Tibial nerve (tissue), 4 donors: ENCODE results near the gene ZNF175.

Source experiments
- EP300 ChIP-seq, 2 donors: sonication (generic); formaldehyde crosslinking; IDR thresholded peaks; one replicate each; pipeline ENCODE4 v1.6.1; 2017; ENCODE audit warnings: antibody characterized with exemption in 2 of 2, mild to moderate bottlenecking in 1 of 2
- POLR2A ChIP-seq, 2 donors: fragments of 450-650 bp; IDR thresholded peaks; one replicate each; pipeline ENCODE4 v1.6.1; 2017; ENCODE audit warnings: antibody characterized with exemption in 2 of 2, mild to moderate bottlenecking in 2 of 2, moderate library complexity in 2 of 2
- TF ChIP-seq, protein P1 (sequence below), 5 experiments: fragments of 200-600 bp in 3 of 5; fragments of 450-650 bp in 2 of 5; sonication (generic) in 3 of 5; IDR thresholded peaks; one replicate each; pipeline ENCODE4 v1.5.1; 2016 to 2019; ENCODE audit warnings: antibody characterized with exemption in 5 of 5, mild to moderate bottlenecking in 3 of 5, moderate library complexity in 2 of 5

DNA sequence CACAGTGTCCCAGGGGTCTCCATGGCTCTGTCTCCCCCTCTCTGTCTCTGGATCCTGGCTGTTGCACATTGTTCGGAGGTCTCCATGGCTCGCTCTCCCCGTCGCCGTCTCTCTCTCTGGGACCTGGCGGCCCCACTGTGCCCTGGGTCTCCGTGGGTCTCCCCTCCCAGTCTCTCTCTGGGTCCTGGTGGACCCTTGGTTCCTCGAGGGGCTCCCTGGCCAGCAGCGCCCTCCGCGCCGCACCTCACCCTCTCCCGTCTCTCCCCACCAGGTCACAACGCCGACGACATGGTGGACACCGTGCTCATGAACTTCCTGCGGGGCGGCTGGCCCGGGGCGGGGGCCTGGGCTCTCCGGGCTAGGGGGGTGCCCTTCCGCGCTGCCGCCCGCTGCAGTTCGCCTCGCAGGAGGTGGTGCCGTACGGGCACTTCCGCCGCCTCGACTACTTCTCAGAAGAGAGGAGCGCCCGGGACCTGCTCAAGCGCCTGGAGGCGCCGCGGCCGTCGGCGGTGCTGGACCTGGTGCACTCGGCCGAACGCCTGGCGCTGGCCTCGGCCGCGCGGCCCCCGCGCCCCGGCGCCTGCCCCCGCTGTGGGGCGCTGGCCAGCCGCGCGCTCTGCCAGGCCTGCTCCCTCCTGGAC, 30.0 kb downstream of the ZNF175 start:
- TF ChIP-seq EP300 (IDR thresholded peaks at IDR 0.05) (no peak), POLR2A (IDR thresholded peaks at IDR 0.05) (no peak)
- TF ChIP-seq, protein P1, sequence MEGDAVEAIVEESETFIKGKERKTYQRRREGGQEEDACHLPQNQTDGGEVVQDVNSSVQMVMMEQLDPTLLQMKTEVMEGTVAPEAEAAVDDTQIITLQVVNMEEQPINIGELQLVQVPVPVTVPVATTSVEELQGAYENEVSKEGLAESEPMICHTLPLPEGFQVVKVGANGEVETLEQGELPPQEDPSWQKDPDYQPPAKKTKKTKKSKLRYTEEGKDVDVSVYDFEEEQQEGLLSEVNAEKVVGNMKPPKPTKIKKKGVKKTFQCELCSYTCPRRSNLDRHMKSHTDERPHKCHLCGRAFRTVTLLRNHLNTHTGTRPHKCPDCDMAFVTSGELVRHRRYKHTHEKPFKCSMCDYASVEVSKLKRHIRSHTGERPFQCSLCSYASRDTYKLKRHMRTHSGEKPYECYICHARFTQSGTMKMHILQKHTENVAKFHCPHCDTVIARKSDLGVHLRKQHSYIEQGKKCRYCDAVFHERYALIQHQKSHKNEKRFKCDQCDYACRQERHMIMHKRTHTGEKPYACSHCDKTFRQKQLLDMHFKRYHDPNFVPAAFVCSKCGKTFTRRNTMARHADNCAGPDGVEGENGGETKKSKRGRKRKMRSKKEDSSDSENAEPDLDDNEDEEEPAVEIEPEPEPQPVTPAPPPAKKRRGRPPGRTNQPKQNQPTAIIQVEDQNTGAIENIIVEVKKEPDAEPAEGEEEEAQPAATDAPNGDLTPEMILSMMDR (IDR thresholded peaks at IDR 0.05), result no peak
